GM12873 (cell line): ENCODE measurements around the gene CACNA2D1.

Source experiments
- CTCF ChIP-seq: IDR thresholded peaks from 2 replicates; pipeline ENCODE4 v1.5.1; 2012; ENCODE audit warnings: low read depth, mild to moderate bottlenecking, moderate library complexity, low read length, control low read depth; ENCODE audit not compliant: insufficient read depth; ENCODE audit errors: missing control alignments

Gene CACNA2D1

DNA sequence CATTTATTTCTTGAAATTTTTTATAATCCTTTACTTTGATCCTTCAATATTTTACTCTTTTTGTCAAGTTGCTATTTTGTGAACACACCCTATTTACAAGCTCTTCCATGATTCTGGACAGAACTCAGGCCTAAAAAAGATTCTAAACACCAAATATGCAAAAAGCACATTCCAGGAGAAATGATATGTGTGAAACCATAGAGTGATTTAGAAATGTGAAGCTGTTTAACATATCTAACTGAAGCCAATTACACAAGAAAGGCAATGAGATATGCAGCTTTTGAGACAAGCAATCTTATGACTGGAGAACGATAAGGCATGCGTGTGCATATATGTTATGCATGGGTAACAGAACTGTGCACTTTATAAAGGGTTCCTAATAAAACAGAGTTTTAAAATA is 243.0 kb downstream of the CACNA2D1 start:
- no peak for TF ChIP-seq CTCF

- no peak for TF ChIP-seq CTCF
These were observed 249.4 kb downstream of the CACNA2D1 start for GRCh38 chr7:82194016-82194643.

- TF ChIP-seq CTCF = no peak
These were observed 254.9 kb downstream of the CACNA2D1 start for GRCh38 chr7:82188636-82189035.

DNA sequence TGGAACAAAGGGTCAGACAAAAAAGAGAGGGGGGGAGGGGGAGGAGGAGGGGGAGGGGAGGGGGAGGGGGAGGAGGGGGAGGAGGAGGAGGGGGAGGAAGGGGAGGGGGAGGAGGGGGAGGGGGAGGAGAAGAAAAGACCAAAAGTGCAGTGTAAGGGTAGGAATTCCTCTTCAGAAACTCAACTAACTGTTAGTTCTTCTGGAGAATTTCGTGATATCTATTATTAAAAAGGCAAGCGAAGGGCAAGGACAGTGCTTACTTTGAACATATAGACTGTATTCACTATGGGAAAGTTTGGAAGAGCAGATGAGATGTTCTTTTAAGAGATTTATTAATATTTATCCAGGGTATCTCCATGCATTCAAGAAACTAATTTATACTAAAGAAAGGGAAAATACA is 258.1 kb downstream of the CACNA2D1 start:
- no peak for TF ChIP-seq CTCF

DNA sequence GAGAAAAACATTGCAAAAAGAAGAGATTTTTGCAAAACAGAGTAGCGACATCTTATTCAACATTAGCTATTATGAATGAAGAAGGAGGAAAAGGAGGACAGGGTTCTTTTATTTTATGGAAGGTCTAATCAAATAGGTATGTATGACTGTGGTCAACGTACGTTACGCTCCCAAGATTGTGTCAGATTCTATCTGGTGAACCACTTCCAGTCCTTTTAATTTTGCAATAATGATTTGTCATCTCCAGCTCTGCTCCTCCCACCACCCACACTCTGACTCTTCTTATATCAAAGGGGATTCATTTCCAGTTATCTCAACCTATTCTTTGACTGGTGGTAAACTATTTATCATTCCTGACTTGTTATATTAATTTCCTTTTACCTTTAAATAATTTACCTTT is 259.9 kb downstream of the CACNA2D1 start:
- no peak for TF ChIP-seq CTCF

GRCh38 chr7:82179311-82179710 is 264.3 kb downstream of the CACNA2D1 start:
- TF ChIP-seq CTCF = no peak

DNA sequence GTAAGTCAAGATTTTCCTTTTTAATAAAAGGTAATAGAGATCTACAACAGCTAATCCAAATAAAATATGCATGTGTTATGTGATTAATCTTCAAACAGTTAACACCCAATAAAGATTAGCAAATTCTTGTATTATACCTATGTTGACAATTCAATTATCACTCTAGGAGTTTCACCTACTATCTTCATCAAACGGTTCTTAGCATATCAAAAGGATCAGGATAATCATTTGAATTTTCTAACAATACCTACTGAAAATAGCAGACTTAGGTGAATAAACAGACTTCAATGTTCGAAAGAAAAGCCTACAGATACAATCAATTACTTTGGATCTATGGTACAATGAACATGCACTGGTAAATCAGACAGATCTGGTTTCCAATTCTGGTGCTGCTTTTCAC is 268.3 kb downstream of the CACNA2D1 start:
- no peak for TF ChIP-seq CTCF

DNA sequence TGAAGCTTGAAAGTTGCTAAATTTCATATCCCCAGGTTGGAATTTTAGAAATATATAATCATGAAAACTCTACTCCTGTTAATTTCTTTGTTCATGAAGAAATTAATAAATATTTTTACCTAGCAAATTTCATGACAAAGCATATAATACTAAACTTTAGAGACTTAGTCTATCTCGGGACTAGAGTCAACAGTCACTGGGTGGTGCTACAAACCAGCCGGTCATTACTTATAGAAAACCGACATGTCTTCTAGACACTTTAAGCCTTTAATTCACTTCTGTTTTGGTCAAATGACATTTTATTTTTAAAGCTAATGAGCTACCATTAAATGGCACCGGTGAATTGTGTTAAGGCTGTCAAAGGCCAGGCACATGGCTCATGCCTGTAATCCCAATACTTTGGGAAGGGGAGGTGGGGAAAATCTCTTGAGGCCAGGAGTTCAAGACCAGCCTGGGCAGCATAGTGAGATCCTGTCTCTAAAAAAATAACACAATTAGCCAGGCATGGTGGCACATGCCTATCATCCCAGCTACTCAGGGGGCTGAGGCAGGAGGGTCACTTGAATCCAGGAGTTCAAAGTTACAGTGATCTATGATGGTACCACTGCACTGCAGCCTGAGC is 270.1 kb downstream of the CACNA2D1 start:
- no peak for TF ChIP-seq CTCF
